ENCODE results near the gene HMOX2.

The HMOX2 gene

GRCh38 chr16:4465977-4466779, 10.0 kb upstream of the HMOX2 start:
- no peak for DNase-seq

DNA sequence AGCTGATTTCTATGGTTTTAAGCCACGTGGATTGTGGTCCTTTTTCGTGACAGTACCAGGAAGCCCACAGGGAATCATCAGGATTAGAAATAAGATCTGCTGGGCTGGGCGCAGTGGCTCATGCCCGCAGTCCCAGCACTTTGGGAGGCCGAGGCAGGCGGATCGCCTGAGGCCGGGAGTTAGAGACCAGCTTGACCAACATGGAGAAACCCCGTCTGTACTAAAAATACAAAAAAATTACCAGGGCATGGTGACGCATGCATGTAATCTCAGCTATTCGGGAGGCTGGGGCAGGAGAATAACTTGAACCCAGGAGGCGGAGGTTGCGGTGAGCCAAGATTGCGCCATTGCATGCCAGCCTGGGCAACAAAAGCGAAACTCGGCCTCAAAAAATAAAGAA, 8.3 kb upstream of the HMOX2 start:
- DNase-seq, result no peak

- DNase-seq, result no peak
These were observed 7.2 kb upstream of the HMOX2 start for GRCh38 chr16:4468972-4469371.

DNA sequence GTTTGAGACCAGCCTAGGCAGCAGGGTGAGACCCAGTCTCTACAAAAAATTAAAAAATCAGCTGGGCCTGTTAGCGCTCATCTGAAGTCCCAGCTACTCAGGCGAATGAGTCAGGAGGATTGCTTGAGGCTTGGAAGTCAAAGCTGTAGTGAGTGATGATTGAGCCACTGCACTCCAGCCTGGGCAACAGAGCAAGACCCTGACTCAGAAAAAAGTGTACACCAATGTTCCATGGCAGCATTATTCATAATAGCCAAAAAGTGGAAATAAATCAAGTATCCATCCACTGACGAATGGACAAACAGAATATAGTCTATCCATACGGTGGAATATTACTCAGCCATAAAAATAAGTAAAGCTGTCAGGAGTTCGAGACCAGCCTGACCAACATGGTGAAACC, 4.3 kb upstream of the HMOX2 start:
- DNase-seq, result no peak

- no peak for DNase-seq
These were observed 3.3 kb upstream of the HMOX2 start for GRCh38 chr16:4472880-4473279.

DNA sequence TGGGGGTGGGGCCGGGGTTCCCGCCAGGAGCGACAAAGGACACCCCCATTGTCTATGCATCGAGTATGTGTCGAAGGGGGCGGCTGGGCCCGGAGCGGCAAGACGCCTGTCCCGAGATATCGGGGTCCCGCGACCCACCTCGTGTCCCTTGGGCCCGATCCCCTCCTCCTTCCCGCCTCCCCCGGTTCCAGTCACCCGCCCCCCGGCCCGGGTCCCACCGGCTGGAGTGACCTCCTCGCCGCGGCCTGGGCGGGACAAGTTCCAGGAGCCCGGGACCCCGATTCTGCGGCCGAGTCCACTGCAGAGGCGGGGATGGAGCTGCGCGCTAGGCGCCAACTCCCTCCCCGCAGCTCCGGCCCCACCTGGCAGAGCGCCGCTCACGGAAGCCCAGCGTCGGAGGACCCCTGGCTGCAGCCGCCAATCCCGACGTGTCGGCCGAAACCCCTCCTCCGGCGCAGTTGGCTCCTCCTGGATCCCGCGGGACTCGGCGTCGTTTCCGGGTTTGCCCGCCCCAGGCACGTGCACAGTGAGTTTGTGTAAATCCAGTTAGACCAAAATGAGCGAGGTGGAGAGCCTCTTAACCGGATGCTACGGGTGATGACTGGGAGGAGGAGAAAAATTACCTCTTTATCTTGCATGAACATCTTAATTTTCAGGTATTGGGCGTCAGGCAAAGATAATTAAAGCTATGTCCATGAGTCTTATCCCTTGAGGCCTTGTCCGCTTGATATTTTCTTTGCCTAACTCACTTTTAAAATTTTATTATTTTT, 1.8 kb upstream of the HMOX2 start, which contains the start of gene NMRAL1:
TSS of gene NMRAL1 (minus strand) at position 434 of the 770 bp plus-strand sequence. CDS start 493 bp downstream, outside the sequence.
- peak; percentile 83 for DNase-seq

- DNase-seq, result no peak
These were observed 1.8 kb downstream of the HMOX2 start for GRCh38 chr16:4477966-4478365.

GRCh38 chr16:4481526-4481925, 5.3 kb downstream of the HMOX2 start:
- no peak for DNase-seq

GRCh38 chr16:4481963-4482362, 5.8 kb downstream of the HMOX2 start:
- no peak for DNase-seq

DNA sequence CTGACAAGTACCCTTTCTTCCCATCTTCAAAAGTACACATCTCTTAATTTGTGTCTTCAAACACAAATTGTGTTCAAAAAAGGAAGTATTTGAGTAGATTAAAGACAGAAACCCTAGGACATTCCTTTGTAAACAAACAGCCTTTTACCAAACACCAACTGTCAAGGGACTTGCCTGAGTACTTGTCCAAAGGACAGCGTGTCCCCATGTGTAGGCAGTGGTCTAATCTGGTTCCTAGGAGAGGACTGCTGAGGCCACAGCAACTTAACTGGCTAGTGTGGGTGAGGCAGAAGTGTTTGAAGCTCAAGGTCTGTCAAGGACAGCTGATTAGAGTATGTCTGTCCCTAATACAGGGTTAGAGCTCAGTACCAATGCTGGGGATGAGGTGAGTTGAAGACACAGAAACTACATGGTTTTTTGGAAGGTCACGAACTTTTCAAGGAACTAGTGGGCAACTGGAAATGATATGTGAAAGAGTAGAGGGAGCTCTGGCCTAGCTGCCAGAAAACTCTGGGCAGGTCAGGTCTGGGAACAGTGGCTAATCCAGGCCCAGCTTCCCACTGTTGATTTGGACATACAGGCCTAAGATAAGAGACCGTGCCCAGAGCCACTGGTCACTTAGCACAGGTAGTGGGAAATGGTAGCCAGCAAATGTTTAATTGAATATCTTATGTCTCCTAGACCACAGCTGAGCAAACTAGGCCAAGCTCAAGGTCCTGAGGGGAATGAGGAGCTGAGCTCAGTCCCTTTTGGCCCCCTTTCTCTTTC, 10.1 kb downstream of the HMOX2 start:
- DNase-seq, result no peak

DNA sequence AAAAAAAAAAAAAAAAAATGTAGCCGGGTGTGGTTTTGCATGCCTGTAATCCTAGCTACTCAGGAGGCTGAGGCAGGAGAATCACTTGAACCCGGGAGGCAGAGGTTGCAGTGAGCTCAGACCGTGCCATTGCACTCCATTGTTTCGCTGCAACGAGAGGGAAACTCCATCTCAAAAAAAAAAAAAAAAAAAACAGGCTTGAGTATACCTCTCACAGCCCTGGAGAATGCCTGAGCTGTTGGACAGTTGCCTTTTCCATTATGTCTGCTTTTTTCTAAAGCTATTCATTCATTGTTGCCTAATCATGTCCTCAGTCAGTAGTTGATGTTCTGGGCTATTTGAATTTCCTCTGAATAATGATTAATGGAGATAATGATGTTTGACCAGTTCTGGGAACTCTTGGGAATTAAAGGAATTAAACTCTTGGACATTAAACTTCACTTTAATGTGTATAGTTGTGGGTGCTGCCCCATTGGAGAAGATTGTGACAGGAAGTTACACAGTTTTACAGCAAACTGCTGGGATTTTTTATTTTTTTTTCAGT, 11.8 kb downstream of the HMOX2 start:
- DNase-seq, result no peak

GRCh38 chr16:4488499-4488967, 12.3 kb downstream of the HMOX2 start:
- no peak for DNase-seq

- DNase-seq, result no peak
These were observed 12.8 kb downstream of the HMOX2 start for GRCh38 chr16:4489030-4489429.

DNA sequence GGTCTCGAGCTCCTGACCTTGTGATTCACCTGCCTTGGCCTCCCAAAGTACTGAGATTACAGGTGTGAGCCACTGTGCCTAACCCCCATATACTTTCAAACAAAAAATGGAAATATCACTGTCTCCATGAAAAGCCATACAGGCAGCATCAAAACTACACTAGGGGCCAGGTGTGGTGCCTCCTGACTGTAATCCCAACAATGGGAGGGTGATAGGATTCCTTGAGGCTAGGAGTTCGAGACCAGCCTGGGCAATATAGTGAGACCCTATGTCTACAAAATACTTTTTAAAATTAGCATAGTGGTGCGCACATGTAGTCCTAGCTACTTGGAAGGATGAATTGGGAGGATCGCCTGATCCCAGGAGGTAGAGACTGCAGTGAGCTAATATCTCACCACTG, 15.7 kb downstream of the HMOX2 start:
- no peak for DNase-seq

- no peak for DNase-seq
These were observed 18.7 kb downstream of the HMOX2 start for GRCh38 chr16:4494746-4495490.

DNA sequence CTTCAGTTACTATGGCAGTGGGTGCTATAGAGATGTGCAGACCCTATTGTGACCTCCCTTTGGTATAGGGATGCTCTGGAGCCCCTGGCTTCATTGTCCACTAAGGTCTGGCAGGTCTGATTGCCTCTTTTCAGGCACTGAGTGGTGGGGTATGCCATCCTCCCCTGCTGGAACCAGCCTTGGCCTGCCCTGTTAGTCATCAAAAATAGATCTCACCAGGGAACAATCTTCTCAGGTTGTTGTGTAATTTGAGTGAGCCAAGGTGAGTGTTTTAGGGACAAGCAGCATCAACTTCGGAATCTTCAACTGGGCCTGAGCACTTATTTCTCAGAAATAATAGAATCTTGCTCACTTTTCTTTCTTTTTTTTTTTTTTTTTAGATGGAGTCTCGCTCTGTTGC, 19.6 kb downstream of the HMOX2 start:
- DNase-seq, result no peak

DNA sequence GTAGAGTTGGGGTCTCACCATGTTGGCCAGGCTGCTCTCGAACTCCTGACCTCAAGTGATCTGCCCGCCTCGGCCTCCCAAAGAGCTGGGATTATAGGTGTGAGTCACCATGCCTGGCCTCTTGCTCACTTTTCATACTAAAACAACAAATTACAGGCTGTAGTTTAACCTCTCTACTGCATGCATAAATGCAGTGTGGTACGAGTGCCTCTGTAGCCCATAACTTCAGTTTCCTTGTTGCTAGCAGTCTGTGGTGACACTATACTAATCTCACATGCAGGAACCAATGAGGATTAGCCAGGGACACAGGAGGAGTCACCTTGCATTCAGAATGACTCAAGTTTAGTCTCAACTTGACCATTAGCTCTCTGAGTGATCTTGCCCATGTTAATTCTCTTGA, 20.1 kb downstream of the HMOX2 start:
- no peak for DNase-seq

DNA sequence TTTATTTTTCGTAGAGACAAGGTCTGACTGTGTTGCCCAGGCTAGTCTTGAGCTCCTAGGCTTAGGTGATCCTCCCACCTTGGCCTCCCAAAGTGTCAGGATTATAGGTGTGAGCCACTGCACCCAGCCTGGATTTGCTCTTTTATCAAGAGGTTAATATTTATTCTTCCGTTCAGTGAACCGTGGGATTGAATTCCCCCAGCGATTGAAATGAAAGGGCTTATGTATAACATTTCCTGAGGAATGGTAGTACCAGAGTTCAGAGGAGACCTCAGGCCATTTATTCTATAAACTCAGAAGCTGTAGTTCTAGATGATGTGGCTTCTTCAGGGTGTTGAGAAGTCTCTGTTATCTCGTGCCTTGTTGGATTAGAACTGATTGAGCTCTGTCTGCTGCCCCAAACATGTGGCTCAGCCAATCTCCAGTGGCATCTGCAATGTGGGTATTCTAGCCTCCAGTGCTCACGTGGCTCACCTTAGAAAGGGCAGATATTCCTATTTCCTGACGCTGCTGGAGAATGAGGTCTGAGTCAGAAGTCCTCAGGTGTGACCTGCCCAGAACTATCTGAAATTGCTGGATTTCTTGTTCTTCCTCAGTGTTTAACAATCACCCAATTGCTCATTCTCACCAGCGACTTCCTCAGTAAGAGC, 22.5 kb downstream of the HMOX2 start:
- no peak for DNase-seq

- no peak for DNase-seq
These were observed 23.0 kb downstream of the HMOX2 start for GRCh38 chr16:4499196-4499555.

GRCh38 chr16:4500272-4500671, 24.1 kb downstream of the HMOX2 start:
- no peak for DNase-seq

GRCh38 chr16:4501071-4501478, 24.9 kb downstream of the HMOX2 start:
- no peak for DNase-seq
